Ramos (cell line): ENCODE results near the gene ECT2L.
"Not testable (repeated sequence)": the region's sequence is repeated elsewhere in the genome, so short reads cannot be mapped to it uniquely, and the experiment has no call there.

Source experiments
- in situ Hi-C: fragments of 300-500 bp; cut with MboI; formaldehyde crosslinking; loops from one replicate; pipeline ENCODE4 v1.14.3; 2022; ENCODE audit warnings: low sequenced_read_pairs; ENCODE audit not compliant: unreplicated experiment

ECT2L gene

DNA sequence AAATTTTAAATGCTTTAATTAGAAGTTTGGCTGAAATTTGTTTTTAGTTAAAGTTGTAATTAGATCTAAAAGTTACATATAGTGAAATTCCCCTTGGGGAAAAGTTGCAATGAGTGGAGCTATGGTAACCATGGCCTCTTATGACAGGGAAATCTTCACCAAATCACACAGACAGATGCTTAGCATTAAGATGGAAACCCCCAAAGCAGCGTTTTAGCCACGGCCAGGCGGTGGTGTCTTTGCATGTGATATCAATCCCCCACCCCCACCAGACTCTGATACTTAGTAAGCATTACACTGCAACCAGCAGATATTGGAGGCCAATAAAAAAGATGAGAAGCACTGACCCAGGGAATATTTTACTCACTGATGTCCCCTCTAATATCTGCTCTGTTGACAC, 116.4 kb downstream of the ECT2L start:
- in situ Hi-C loops: no loop called here

- in situ Hi-C loops: no loop called here
These were observed 118.8 kb downstream of the ECT2L start for GRCh38 chr6:138914701-138915100.

- in situ Hi-C loops: no loop called here
These were observed 125.0 kb downstream of the ECT2L start for GRCh38 chr6:138920906-138921305.

GRCh38 chr6:138923561-138923960, 127.7 kb downstream of the ECT2L start:
- in situ Hi-C loops: no loop called here

- in situ Hi-C loops: no loop called here
These were observed 129.9 kb downstream of the ECT2L start for GRCh38 chr6:138925806-138926205.

- in situ Hi-C loops: no loop called here
These were observed 130.7 kb downstream of the ECT2L start for GRCh38 chr6:138926579-138926978.

DNA sequence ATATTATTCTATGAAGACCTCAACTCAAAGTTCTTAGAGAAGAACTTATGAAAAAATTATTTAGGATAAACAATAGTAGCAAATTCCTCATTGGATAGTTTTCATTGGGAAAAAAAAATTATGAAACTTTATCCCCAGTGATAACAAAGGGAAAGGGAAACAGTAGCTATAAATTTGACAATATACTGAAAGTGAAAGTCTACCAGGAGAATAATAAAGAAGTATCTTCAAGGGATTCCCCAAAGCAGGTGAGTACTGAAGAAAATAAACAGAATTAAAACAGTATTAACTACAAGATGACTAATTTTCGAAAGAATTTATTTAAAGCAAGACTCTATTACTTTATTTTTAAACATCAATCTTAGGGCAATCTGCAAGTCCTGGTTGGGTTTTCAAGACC, 135.8 kb downstream of the ECT2L start:
- in situ Hi-C loops: no loop called here

- in situ Hi-C loops: not testable (repeated sequence)
These were observed 141.0 kb downstream of the ECT2L start for GRCh38 chr6:138936873-138937272.

GRCh38 chr6:138943089-138943625, 147.3 kb downstream of the ECT2L start:
- in situ Hi-C loops: no loop called here

DNA sequence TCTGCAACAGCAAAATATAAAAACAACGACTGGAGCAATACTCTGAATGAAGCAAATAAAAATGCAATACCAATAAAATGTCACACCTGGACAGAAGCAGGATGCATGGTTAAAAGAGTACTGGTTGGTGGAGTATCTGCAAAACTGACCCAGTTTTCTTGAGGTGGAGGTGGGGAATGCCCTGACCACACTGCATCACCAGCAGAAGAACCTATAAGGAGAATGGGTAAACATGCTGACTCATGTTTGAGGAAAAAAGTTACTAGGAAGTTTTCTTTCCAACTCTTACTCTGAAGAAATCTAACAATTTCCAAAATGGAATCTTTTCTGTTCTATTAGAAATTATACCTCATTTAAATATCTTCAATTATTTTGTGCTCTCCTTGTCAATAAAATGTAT, 148.5 kb downstream of the ECT2L start:
- in situ Hi-C loops: no loop called here

- in situ Hi-C loops: no loop called here
These were observed 149.5 kb downstream of the ECT2L start for GRCh38 chr6:138945354-138945753.

GRCh38 chr6:138948004-138948403, 152.1 kb downstream of the ECT2L start:
- in situ Hi-C loops: no loop called here

GRCh38 chr6:138948546-138949179, 152.8 kb downstream of the ECT2L start:
- in situ Hi-C loops: no loop called here

DNA sequence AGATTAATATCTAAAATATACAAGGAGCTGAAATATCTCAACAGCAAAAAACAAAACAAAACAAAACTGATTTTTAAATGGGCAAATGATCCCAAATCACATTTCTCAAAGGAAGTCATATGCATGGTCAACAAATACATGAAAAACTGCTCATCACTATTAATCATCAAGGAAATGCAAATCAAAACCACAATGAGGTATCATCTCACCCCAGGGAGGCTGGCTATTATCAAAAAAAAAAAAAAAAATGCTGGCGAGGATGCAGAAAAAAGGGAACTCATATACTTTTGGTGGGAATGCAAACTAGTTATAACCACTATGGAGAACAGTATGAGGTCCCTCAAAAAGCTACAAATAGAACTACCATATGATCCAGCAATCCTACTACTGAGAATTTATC, 157.6 kb downstream of the ECT2L start:
- in situ Hi-C loops: no loop called here
